GM12878 (cell line): Measurements from ENCODE around the gene PLET1. TPM values are rescaled to one million over a fixed set of nuclear protein-coding genes. Genes with fewer than 3 reads are reported as not detected.

Experiments
- ATAC-seq: fragments of 200-7000 bp; cut with Tn5 transposase; 3 replicates; pipeline ENCODE4 v1.9.1; 2020; ENCODE audit warnings: mild to moderate bottlenecking, moderate library complexity
- BruUV-seq: library from RNA; stranded (reverse); fragments of 400-500 nt; replicated peaks from 2 replicates; lab custom pipeline; 2021; lab: Mats Ljungman, UMichigan
- CTCF ChIA-PET: fragments of 300-600 bp; sonication (Branson Sonifier 250); formaldehyde crosslinking; extraction: SDS; loops from one replicate; lab custom pipeline; 2021; ENCODE audit warnings: inconsistent platforms; lab: Yijun Ruan, JAX
- POLR2A ChIA-PET: fragments of 350-600 bp; formaldehyde crosslinking; extraction: SDS; loops from one replicate; lab custom pipeline; 2021; ENCODE audit warnings: inconsistent platforms; lab: Charles Lee
- RAD21 ChIA-PET: fragments of 300-600 bp; sonication (Branson Sonifier 250); formaldehyde crosslinking; loops from one replicate; lab custom pipeline; 2023; ENCODE audit warnings: antibody characterized with exemption; ENCODE audit not compliant: unreplicated experiment; lab: Charles Lee
- SMC1A ChIA-PET: fragments of 300-600 bp; sonication (Branson Sonifier 250); formaldehyde crosslinking; loops from one replicate; lab custom pipeline; 2023; ENCODE audit not compliant: unreplicated experiment, uncharacterized antibody; lab: Charles Lee
- DNase-seq: peaks from one replicate; pipeline ENCODE4 v3.0.0-alpha.2; 2011; ENCODE audit warnings: low read depth, low spot score
- FAIRE-seq: peaks from 3 replicates; lab custom pipeline; 2011; peaks lifted over from hg19 to GRCh38; lab: Jason Lieb, UNC
- H2AFZ ChIP-seq: 2 replicates; pipeline ENCODE4 v1.6.0; 2011; ENCODE audit warnings: low read depth, low read length, control low read depth; ENCODE audit not compliant: control insufficient read depth
- H3K27ac ChIP-seq: 2 replicates; pipeline ENCODE4 v1.5.1; 2011; ENCODE audit warnings: control low read depth; ENCODE audit not compliant: control insufficient read depth, insufficient read depth
- H3K27me3 ChIP-seq, 2 experiments: replicated peaks in 1 of 2; 2 replicates each; pipeline versions ENCODE4 v1.6.0 to v1.6.1; 2011; ENCODE audit warnings: low read length in 1 of 2; ENCODE audit not compliant: control insufficient read depth in 2 of 2, insufficient read depth in 2 of 2
- H3K36me3 ChIP-seq, 2 experiments: 2 replicates each; pipeline ENCODE4 v1.5.1; 2011; ENCODE audit warnings: low read length in 1 of 2; ENCODE audit not compliant: control insufficient read depth in 2 of 2, insufficient read depth in 2 of 2
- H3K4me1 ChIP-seq: 2 replicates; pipeline ENCODE4 v1.6.1; 2011; ENCODE audit warnings: mild to moderate bottlenecking, low read length, moderate library complexity, mixed read lengths; ENCODE audit not compliant: control insufficient read depth, insufficient read depth
- H3K4me2 ChIP-seq: 2 replicates; pipeline ENCODE4 v1.6.0; 2011; ENCODE audit warnings: control low read depth; ENCODE audit not compliant: control insufficient read depth, insufficient read depth
- H3K4me3 ChIP-seq: fragments of 200-600 bp; sonication (generic); 2 replicates; pipeline ENCODE4 v1.5.1; 2016
- H3K79me2 ChIP-seq: 2 replicates; pipeline ENCODE4 v1.6.0; 2011; ENCODE audit warnings: low read length; ENCODE audit not compliant: control insufficient read depth, insufficient read depth
- H3K9ac ChIP-seq: 2 replicates; pipeline ENCODE4 v1.8.0; 2011; ENCODE audit warnings: low read length, control low read depth, mixed read lengths; ENCODE audit not compliant: control insufficient read depth, insufficient read depth
- H3K9me3 ChIP-seq: replicated peaks from 3 replicates; pipeline ENCODE4 v1.5.1; 2011; ENCODE audit warnings: mild to moderate bottlenecking, low read length; ENCODE audit not compliant: control insufficient read depth, insufficient read depth
- H4K20me1 ChIP-seq: 2 replicates; pipeline ENCODE4 v1.6.0; 2011; ENCODE audit not compliant: control insufficient read depth, insufficient read depth
- ATF7 ChIP-seq: fragments of 450-650 bp; IDR thresholded peaks from 2 replicates; pipeline ENCODE4 v1.6.1; 2016; ENCODE audit warnings: low read depth, mild to moderate bottlenecking
- CREB1 ChIP-seq: IDR thresholded peaks from 2 replicates; pipeline ENCODE4 v1.6.1; 2012; ENCODE audit warnings: low read depth, mild to moderate bottlenecking, inconsistent platforms
- FOXM1 ChIP-seq: IDR thresholded peaks from 2 replicates; pipeline ENCODE4 v1.6.1; 2012; ENCODE audit warnings: low read depth, mild to moderate bottlenecking, inconsistent platforms, low read length, moderate library complexity
- KDM1A ChIP-seq: fragments of 200-600 bp; sonication (generic); IDR thresholded peaks from 2 replicates; pipeline ENCODE4 v1.6.1; 2016; ENCODE audit warnings: borderline replicate concordance
- PRDM15 ChIP-seq: fragments of 450-650 bp; formaldehyde crosslinking; IDR thresholded peaks from 2 replicates; pipeline ENCODE4 v1.4.0; 2020; ENCODE audit warnings: mild to moderate bottlenecking, moderate library complexity
- TCF3 ChIP-seq: IDR thresholded peaks from 2 replicates; pipeline ENCODE4 v1.6.1; 2012; ENCODE audit warnings: low read depth, mild to moderate bottlenecking, low read length, borderline replicate concordance; ENCODE audit not compliant: insufficient read depth
- WGBS: methylation state at CpG from one replicate; pipeline ENCODE4 v1.1.6; 2016; ENCODE audit warnings: low lambda C conversion rate; ENCODE audit not compliant: insufficient replicate concordance, insufficient coverage; ENCODE audit errors: missing lambda C conversion rate; 5-methylcytosine and 5-hydroxymethylcytosine counted together
- in situ Hi-C: fragments of 300-500 bp; cut with MboI; formaldehyde crosslinking; loops from 9 replicates; pipeline ENCODE4 v1.14.3; 2018; ENCODE audit warnings: mixed read lengths
- intact Hi-C: fragments of 100-400 bp; cut with micrococcal nuclease; formaldehyde crosslinking; loops from one replicate; pipeline ENCODE4 v1.14.2; 2022; ENCODE audit not compliant: unreplicated experiment
- polyA plus RNA-seq, 11 experiments: library from polyadenylated mRNA; depleted of rRNA in 4 of 11; unstranded in 6 of 11; stranded (reverse) in 5 of 11; fragments of >200 nt; fragmentation: Nextera tagmentation in 4 of 11; fragmentation: Illumina TruSeq in 1 of 11; extraction: Ambion mirVana in 4 of 11; extraction: Trizol in 1 of 11; gene quantifications; 1 replicate in 1 of 11; 2 replicates in 10 of 11; pipeline versions ENCODE4 v1.2.1 to v1.2.3, GENCODE V29; 2011 to 2016; ENCODE audit warnings: inconsistent platforms in 2 of 11, missing spikeins in 2 of 11, low read depth in 1 of 11
- total RNA-seq, 4 experiments: library from RNA; depleted of rRNA in 3 of 4; stranded (reverse); fragments of >200 nt in 3 of 4; fragmentation: Illumina TruSeq in 1 of 4; extraction: Trizol in 1 of 4; gene quantifications; 2 replicates each; pipeline versions ENCODE4 v1.2.1 to v1.2.3, GENCODE V29; 2013 to 2021

Gene PLET1
- total and polyA plus RNA-seq, 10 of the 15 experiments (the other 5 are each of a cell fraction or from before 2014, with no cell fraction given), result not detected

DNA sequence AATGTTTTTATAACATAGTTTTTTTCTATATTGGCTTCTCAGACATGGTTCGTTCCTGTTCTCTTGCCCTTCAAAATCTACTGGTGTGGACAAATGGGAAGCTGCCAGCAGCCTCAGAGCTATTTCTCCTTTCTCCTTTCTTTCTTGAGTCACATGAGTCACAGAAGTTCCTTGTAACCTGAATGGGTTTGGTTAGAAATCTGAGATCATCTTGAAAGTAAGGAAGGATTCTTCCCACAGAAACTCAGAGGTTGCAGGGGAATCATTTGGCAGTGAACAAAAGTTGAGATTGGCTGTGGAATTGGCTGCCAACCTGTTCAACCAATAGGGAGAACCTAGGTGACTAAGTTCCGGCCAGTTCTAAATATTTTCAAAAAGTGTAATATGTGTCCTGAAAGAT is 12.5 kb downstream of the PLET1 start:
- no peak overlapping the region for H2AFZ ChIP-seq
- H3K4me2 ChIP-seq, result no peak overlapping the region
- intact Hi-C loops, result no loop called here
- no peak for TF ChIP-seq PRDM15 (CRISPR knock-in tag)
- TF ChIP-seq KDM1A, result no peak
- no peak for TF ChIP-seq FOXM1
- no peak for TF ChIP-seq ATF7
- no peak for TF ChIP-seq CREB1
- no peak for TF ChIP-seq TCF3
- ATAC-seq (no peak), FAIRE-seq (no peak), DNase-seq (no peak)
- no peaks in the 10 kb centered on the region for H4K20me1 ChIP-seq
- BruUV-seq, result no TSS peak
- ChIA-PET RAD21 (no interaction called here), POLR2A (no interaction called here), SMC1A (no interaction called here), CTCF (interaction anchor here (1.6 kb wide), 1 partner anchor 32 kb away, joined by 3 read pairs; no protein-coding TSS in a partner anchor)
- H3K79me2 ChIP-seq, result no peaks in the 10 kb centered on the region
- H3K27me3 ChIP-seq, result no peaks in the 10 kb centered on the region
- in situ Hi-C loops, result no loop called here
- no peak overlapping the region for H3K9ac ChIP-seq
- H3K27ac ChIP-seq, result no peak overlapping the region
- H3K4me1 ChIP-seq, result no peaks in the 10 kb centered on the region
- H3K4me3 ChIP-seq, result no peak overlapping the region
- no peaks in the 10 kb centered on the region for H3K9me3 ChIP-seq
- H3K36me3 ChIP-seq, result no peaks in the 10 kb centered on the region
- 93% methylated on average over 2 of the region's 2 CpGs for WGBS
